GM18858 (cell line): ENCODE results near the gene IL1RN.

ENCODE experiments used
- ATAC-seq: cut with Tn5 transposase; IDR thresholded peaks from one replicate; pipeline ENCODE4 v1.9.1; 2021; ENCODE audit not compliant: unreplicated experiment

The IL1RN gene

DNA sequence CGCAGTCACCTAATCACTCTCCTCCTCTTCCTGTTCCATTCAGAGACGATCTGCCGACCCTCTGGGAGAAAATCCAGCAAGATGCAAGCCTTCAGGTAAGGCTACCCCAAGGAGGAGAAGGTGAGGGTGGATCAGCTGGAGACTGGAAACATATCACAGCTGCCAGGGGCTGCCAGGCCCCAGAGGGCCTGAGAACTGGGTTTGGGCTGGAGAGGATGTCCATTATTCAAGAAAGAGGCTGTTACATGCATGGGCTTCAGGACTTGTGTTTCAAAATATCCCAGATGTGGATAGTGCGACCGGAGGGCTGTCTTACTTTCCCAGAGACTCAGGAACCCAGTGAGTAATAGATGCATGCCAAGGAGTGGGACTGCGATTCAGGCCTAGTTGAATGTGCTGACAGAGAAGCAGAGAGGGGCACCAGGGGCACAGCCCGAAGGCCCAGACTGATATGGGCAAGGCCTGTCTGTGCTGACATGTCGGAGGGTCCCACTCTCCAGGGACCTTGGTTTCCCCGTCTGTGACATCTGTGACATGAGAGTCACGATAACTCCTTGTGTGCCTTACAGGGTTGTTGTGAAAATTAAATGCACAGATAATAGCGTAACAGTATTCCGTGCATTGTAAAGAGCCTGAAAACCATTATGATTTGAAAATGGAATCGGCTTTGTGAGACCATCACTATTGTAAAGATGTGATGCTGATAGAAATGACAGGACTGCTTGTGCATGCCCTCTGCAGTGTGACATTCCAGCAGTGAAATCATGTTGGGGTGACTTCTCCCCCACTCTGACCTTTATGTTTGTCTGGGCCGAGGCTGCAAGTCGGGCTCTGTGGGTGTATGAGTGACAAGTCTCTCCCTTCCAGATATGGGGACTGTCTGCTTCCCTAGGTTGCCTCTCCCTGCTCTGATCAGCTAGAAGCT lies 510 bp downstream of the IL1RN start:
- no peak for ATAC-seq

DNA sequence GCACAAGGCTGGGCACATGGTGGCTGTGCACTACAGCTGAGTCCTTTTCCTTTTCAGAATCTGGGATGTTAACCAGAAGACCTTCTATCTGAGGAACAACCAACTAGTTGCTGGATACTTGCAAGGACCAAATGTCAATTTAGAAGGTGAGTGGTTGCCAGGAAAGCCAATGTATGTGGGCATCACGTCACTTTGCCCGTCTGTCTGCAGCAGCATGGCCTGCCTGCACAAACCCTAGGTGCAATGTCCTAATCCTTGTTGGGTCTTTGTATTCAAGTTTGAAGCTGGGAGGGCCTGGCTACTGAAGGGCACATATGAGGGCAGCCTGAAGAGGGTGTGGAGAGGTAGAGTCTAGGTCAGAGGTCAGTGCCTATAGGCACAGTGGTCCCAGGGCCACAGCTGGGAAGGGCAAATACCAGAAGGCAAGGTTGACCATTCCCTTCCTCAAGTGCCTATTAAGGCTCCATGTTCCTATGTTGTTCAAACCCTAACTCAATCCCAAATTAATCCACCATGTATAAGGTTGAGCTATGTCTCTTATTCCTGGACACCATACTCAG lies 2.2 kb downstream of the IL1RN start:
- no peak for ATAC-seq

DNA sequence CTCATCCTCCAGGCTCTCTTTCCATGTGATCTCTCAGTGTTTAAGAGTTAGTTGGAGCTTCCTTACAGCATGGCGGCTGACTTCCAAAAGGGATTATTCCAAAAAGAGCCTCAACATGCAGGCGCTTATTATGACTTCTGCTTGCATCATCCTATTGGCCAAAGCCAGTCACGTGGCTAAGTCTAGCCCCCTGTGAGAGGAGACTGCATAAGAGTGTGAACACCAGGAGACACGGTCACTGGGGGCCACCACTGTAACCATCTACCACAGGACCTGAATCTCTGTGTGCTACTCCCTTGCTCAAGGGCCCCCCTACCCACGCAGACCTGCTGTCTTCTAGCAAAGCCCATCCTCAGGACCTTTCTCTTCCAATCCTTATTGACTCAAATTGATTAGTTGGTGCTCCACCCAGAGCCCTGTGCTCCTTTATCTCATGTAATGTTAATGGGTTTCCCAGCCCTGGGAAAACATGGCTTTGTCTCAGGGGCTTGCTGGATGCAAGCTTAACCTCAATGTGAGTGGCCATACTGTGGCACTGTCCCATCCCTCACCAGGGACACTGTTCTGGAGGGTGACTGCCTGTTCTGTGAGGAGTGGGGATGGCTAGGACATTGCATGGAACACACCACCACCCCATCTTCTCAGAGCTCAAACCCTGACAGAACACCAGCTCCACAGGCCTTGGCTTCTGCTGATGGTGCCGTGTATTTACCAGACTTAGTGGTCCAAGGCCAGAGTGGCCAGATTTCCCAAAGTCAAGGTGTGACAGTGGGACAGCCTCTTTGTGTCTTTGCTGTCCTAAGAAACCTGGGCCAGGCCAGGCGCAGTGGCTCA lies 4.2 kb downstream of the IL1RN start:
- no peak for ATAC-seq

DNA sequence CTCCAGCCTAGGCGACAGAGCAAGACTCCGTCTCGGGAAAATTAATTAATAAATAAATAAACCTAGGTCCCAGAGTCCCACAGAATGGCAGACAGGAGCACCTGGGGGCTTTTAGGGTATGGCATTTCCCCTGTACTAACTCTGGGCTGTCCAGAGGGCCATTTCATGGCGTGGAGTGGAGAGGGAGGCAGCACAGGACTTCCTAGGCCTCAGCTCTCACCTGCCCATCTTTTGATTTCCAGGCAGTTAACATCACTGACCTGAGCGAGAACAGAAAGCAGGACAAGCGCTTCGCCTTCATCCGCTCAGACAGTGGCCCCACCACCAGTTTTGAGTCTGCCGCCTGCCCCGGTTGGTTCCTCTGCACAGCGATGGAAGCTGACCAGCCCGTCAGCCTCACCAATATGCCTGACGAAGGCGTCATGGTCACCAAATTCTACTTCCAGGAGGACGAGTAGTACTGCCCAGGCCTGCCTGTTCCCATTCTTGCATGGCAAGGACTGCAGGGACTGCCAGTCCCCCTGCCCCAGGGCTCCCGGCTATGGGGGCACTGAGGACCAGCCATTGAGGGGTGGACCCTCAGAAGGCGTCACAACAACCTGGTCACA lies 5.1 kb downstream of the IL1RN start:
- no peak for ATAC-seq

DNA sequence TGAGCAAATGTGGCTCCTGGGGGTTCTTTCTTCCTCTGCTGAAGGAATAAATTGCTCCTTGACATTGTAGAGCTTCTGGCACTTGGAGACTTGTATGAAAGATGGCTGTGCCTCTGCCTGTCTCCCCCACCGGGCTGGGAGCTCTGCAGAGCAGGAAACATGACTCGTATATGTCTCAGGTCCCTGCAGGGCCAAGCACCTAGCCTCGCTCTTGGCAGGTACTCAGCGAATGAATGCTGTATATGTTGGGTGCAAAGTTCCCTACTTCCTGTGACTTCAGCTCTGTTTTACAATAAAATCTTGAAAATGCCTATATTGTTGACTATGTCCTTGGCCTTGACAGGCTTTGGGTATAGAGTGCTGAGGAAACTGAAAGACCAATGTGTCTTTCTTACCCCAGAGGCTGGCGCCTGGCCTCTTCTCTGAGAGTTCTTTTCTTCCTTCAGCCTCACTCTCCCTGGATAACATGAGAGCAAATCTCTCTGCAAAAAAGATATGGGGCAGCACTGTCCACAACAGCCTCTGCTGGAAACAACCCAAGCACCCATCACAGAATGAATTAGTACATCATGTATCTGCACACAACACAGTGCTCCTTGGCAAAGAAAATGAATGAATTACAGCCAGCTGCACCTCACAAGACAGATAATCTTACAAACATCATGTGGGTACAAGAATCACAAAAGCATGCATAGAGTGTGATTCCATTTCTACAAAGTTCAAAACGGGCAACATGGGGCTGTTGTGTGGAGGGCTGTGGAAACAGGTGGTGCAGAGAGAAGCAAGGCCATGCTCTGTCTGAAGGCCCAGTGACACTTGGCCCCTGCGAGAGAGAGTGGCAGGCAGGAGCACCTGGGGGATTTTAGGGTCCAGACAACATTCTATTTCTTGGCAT lies 6.6 kb downstream of the IL1RN start:
- no peak for ATAC-seq

DNA sequence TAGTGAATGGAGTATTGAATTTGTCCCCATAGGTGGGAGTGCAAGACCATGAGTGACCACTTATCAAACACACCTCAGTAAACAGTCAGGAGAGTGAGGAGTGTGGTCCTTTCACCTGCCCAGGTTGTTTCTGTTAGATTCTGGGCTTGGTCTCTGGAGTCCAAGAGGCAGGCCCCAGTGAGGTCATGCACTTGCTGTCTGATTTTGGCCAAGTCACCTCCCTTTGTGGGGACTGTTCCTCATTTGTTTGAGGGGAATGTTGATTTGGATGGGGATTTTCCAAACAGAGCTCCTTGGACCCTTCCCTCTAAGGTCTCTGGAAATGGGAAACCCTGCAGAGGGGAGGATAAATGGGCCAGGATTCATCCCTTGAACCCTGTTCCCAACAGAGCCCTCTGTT lies 7.3 kb downstream of the IL1RN start:
- no peak for ATAC-seq

DNA sequence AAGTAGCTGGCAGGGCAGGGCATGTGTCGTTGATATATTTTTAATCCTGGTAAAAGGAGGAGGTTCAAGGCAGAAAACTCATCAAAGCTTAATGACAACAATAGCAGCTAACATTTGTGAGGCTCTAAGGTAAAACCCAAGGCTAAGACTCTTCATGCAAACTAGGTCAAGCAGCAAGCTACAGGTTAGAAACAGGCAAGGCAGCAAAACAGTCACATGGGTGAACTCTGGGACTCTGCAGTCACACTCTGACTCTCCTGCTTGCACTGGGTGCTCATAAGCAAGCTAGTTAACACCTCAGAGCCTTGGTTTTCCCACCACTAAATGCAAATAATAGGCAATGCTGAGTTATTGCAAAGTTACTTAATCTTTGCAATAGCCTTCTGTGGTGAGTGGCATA lies 7.9 kb downstream of the IL1RN start:
- peak; percentile 56 for ATAC-seq

DNA sequence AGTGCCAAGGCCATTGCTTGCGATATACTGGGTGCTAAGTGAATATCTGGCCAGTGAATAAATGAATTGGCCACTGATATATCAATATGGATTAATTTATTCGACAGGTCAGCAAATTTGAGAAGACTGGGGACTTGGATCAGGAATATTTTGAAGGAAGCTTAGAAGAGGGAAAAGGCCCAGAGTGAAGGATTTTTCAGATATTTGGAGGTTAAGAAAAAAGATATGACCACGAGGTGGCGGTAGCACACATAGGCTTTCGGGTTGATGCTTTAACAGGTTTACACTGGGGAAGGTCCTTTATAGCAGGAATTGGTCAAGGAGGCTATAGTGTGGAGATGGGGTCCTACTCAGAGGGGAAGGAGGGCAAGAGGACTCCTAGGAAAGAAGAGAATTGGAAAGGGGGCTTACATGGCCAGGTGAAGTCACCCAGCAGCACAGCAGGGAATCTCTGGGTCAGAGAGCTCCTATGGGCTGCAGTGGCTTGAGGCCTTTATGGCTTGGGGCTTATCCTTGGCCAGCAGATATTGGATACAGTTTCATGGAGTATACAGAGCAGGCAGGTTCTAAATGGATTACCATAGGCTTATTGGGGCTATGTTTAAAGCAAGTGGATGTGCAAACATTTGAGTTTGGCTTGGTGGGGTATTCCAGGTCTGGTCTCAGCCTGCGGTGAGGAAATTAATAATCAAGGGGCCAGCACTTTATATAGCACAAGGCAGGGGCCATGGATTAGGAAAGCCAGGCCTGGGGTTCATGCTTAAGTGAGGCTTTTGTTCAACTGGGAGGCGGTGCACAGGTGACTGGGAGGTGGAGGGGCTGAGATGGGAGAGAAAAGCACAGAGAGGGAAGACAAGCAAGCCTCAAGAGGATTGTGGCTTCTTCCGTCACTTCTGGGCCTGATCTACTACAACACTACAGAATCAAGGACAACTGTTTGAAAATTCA lies 9.7 kb downstream of the IL1RN start:
- no peak for ATAC-seq

DNA sequence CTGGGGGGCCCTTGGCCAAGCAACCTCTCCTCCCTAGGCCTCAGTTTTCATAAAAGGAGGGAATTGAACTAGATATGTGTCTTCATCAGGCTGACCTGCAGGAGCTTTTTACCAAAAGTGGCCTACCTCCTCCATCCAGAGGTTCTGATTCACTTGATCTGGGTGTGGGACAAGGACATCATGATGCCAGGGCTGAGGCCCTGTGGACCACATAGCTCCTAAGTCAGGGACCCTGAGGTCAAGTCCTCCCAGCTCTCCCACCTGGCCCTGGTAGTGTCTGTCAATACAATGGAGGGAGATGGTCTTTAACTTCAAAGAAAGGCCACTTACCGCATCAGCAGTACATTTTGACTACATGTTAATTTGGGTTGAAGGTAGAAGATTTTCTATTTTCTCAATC lies 10.4 kb downstream of the IL1RN start:
- ATAC-seq = no peak

DNA sequence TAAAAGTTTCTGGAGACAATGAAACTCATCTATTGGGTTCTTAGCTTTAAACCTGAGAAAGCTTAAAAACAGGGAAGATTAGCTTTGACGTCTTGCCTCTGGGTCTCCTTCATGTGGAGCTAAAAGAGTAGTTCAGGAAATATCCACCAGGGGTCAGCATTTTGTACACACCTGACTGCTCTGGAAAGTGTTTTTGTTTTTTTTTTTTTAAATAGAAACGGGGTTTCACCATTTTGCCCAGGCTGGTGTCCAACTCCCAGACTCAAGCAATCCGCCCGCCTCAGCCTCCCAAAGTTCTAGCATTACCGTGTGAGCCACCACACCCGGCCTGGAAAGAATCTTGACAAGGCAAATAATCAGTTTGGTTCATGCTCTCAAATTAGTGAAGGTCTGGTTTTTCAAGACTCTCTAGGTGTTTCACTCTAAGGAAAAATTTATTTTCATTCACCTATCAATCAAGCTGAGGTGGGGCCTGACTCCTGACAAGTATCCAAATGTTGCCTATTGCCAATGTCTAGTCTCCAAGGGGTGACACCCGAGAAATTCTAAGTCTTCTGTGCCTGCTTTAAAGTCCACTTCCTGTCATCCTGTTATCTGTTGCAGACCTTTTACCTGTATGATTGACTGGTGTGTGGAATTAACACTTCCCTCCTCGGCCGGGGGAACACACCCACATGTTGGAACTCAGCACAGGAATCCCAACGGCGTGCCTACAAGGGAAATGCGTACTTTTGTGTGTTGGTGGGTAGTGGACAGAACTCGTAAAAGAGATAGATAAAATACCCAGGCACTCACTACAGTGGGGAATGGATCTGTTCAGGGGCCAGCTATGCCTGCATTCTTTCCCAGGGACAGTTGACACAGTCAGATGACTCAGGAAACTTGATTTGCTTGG lies 11.3 kb downstream of the IL1RN start:
- ATAC-seq = peak; percentile 55

DNA sequence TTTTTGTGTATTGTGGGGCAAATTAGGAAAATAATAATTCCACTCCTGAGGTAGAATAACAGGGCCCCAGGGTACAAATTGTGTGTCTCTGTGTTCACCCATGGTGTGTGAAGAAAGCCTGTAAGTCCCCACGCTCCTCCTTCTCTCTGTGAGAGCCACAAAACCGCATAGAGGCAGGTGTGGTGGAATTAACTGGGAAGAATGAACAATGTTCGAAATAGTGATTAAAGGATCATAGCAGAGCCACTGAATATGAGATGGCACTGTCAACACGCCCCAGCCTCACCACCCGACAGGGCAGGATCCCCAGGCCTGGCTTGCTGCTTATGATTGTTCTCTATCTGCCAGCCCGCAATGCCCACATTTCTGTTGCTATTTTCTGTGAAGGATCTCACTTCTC lies 14.1 kb downstream of the IL1RN start:
- no peak for ATAC-seq

DNA sequence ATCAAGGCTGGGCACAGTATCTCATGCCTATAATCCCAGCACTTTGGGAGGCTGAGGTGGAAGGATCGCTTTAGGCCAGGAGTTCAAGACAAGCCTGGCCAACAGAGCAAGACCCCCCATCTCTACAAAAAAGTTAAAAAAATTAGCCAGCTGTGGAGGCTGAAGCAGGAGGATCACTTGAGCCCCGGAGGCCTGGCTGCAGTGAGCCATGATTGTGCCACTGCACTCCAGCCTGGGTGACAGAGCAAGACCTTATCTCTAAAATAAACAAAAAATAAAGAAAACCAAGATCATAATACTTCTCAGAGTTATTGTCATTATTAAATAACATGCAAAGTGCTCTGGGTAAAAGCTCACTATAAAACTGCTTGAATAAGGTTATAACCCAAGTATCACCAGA lies 14.9 kb downstream of the IL1RN start:
- no peak for ATAC-seq

DNA sequence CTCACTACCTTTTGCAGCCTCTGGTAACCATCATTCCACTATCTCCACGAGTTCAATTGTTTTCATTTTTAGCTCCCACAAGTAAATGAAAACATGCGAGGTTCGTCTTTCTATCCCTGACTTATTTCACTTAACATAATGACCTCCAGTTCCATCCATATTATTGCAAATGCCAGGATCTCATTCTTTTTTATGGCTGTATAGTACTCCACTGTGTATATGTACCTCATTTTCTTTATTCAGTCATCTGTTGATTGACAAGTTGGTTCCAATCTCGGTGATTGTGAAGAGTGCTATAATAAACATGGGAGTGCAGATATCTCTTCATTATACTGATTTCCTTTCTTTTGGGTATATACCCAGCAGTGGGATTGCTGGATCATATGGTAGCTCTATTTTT lies 16.9 kb downstream of the IL1RN start:
- no peak for ATAC-seq

DNA sequence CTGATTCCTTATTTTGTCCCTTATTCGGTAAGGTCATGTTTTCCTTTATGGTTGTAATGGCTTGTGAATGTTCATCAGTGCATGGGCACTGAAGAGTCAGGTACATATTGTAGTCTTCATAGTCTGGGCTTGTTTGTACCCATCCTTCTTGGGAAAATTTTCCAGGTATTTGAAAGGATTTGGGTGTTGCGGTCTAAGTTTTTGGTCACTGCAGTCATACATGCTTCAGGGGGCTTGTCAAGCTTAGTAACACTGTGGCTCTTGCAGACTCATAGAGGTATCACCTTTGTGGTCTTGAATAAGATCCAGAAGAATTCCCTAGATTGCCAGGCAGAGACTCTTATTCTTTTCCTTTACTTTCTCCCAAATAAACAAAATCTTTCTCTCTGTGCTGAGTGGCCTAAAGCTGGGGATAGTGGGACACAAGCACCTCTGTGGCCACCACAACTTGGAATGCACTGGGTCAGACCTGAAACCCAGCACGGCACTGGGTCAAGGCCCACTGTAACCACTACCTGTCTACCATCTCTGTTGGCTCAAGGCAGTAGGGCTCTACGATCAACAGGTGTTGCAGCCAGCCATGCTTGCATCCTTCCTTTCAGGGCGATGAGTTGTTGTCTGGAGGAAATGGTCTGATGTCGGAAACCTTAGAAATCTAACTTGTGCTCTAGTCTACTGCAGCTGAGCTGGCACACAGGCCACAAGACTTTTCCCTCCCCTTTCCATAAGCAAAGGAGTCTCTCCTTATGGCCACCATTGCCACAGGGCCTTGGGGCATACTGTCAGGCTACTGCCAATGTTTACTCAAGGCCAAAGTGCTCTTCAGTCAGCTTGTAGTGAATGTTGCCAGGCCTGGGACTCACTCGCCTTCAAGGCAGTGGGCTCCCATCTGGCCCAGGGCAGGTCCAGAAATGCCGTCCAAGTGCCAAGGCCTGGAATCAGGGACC lies 21.5 kb downstream of the IL1RN start:
- ATAC-seq = no peak

DNA sequence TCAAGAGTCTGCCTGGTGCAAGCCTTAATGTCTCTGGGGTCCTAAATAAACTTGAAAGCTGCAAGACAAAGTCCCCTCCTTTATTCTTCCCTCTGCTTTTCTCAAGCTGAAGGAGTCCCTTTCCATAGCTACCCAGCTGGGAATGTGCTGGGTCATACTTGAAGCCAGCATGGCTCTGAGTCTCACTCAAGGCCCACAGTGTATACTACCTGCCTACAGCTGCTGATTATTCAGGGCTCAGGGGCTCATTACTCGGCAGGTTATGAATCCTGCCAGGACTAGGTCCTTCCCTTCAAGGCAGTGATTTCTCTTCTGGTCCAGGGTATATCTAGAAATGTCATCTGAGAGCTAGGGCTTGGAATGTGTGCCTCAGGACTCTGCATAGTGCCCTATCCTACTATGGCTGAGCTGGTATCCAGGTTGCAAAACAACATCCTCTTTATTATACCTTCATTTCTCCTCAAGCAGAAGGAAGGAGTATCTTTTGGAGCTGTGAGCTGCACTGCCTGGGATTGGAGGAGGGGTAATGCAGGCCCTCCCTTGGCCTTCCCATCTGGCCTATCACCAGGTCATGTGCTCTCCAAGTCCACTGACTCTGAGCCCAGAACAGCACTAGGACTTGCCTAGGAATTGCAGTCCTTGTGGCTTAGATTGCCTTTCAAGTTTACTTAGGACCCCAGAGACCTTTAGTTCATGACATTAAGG lies 22.3 kb downstream of the IL1RN start:
- no peak for ATAC-seq

DNA sequence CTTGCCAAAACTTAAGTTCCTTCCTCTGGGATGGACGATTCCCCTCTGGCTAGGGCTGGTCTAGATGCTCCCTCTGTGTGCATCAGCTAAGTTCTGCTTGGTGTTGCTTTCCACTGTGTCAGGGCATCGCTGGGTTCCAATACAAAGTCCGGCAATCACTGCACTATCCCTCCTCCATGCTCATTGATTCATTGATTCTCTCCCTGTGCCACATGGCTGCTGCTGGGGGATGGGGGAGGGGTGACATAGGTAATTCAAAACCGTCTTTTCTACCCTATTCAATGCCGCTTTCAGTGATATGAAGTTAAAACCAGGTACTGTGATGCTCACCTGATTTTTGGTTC lies 22.8 kb downstream of the IL1RN start:
- ATAC-seq = no peak

DNA sequence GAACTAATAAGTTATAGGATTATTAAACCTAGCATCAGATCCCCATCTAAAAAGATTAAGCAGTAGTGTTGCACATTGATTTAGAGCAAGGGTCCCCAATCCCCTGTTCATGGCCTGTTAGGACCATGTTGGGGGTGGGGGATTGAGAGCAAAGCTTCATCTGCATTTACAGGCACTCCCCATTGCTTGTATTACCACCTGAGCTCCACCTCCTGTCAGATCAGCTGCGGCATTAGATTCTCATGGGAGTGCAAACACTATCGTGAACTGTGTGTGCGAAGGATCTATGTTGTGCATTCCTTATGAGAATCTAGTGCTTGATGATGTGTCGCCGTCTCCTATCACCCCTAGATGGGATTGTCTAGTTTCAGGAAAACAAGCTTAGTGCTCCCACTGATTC lies 27.9 kb downstream of the IL1RN start:
- no peak for ATAC-seq
